Stimulated activated CD8-positive, alpha-beta memory T cell treated with anti-CD3 and anti-CD28 coated beads, Interleukin-4, amount 100 ng/mL, for 4 hours (primary cell): ENCODE data around the gene CLEC10A.
"Not testable (repeated sequence)": the region's sequence is repeated elsewhere in the genome, so short reads cannot be mapped to it uniquely, and the experiment has no call there.

Source experiments
- DNase-seq, 2 donors: peaks; one replicate each; pipeline ENCODE4 v3.0.0-alpha.2; 2020; ENCODE audit warnings: low read depth in 2 of 2, low spot score in 1 of 2

CLEC10A gene

DNA sequence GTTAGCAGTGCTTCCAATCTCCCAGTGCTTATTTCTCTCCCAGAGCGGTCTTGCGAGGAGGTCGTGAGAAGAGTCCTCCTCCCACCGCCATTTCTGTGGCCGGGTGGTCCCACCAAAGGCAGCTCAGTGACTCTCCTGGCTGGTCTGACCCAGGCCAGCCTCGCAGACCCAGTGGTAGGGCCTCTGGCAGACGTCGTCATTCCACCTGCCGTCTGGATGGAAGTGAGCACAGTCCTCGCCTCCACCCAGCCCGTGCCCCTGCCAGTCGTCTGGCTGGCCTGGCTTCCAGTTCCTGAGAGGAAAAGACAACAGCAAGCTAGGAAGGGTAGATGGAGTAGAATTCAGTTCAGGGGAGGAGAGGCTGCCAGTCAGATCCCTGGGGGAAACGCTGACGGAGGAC is 5.1 kb downstream of the CLEC10A start:
- no peak for DNase-seq

DNA sequence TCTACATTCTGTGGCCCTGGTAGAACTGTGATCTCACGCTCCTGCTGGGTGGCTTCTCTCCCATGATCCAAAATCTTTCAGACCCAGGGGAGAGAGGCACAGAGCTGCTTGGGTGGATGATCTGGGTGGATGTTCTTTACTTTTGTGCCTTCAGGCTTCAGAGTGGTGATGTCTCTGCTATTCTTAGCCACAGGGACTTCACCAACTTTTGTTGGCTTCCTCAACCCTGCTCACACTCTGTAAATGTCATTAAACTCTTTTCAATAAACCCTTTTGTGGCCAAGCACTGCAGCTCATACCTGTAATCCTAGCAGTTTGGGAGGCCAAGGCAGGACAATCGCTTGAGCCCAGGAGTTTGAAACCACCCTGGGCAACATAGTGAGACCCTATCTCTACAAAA is 7.6 kb downstream of the CLEC10A start:
- no peak for DNase-seq

- DNase-seq = no peak
Measured at GRCh38 chr17:7070712-7071111, 9.3 kb downstream of the CLEC10A start.

- DNase-seq = no peak
Measured at GRCh38 chr17:7068268-7068667, 11.8 kb downstream of the CLEC10A start.

DNA sequence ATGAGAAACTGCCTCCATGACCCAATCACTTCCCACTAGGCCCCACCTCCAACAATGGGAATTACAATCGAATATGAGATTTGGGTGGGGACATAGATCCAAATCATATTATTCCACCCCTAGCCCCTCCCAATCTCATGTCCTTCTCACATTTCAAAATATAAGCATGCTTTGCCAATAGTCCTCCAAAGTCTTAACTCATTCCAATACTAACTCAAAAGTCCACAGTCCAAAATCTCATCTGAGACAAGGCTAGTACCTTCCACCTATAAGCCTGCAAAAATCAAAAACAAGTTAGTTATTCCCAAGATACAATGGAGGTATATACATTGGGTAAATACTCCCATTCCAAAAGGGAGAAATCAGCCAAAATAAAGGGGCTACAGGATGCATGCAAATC is 12.9 kb downstream of the CLEC10A start:
- DNase-seq = no peak

- DNase-seq = no peak
Measured at GRCh38 chr17:7064261-7064660, 15.8 kb downstream of the CLEC10A start.

- no peak for DNase-seq
Measured at GRCh38 chr17:7063518-7064094, 16.4 kb downstream of the CLEC10A start.

GRCh38 chr17:7060165-7060891 is 19.7 kb downstream of the CLEC10A start:
- DNase-seq = no peak

DNA sequence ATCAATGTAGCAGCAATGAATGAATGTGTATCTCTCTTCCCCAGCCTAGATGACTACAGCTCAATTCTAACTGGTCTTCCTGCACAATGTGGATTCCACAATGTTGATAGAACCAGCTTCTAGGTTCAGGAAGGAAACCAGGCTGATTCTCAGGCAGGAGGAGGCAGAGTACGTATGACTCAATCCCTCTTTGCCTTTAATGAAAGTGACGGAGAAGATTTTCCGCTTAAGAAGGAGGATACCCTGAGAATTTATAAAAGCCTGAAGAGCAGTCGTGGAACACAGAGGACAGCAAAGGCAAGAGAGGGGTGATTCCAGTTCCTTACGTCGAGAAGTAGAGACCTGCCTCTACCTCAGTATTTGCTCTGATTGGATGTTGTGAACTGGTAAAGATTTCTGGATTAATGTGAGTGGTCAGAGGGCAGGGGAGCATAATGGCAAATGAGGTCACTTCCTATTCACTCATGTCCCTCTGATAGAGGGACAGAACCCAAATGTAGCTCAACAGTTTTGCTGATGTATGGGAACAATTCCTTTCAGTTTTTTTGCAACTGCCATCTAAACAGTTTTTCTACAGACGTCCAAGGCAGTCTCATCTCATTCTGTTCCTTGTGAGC is 21.1 kb downstream of the CLEC10A start:
- DNase-seq = no peak

DNA sequence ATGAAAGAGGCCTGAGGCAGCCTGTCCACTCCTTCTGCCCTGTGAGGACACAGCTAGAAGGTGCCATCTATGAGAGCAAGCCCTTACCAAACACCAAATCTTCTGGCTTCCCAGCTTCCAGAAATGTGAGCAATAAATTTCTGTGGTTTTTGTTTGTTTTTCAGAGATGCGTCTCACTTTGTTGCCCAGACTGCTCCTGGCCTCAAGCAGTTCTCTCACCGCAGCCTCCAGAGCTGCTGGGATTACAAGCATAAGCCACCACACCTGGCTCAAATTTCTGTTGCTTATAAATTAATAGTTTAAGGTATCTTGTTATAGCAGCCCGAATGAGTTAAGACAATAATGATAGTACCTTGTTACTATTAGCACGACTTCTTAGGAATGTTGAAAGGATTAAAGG is 23.7 kb downstream of the CLEC10A start:
- no peak for DNase-seq

- not testable (repeated sequence) for DNase-seq
Measured at GRCh38 chr17:7050583-7050982, 29.5 kb downstream of the CLEC10A start.

GRCh38 chr17:7048968-7049367 is 31.1 kb downstream of the CLEC10A start:
- no peak for DNase-seq

- DNase-seq = no peak
Measured at GRCh38 chr17:7047566-7047965, 32.5 kb downstream of the CLEC10A start.

- not testable (repeated sequence) for DNase-seq
Measured at GRCh38 chr17:7046725-7047397, 33.2 kb downstream of the CLEC10A start.

DNA sequence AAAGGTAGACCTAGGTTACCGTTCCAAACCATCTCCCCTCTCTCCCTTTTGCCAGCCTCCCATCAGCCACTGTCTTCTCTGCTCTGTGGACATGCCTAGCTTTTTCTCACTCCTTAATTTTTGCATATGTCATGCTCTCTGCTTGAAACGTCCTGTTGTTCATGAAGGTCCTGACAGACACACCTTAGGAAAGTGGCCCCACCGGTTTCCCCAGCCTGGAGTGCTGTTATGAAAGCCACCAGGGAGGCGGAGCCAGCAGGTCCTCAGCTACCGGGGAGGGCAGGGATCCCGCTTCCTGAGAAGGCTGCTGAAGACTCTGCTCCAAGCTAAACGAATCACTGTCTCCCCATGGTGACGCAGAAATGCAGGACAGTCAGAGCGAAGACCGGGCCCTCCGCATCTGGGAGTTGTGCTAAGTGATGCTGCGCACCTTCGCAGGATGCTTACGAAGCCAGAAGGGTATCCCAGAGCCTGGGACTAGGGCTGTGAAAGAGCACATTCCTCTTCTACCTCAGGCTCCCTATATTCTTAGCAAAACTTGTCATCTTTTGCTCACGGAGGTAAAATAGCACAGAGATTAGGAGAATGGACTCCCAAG is 33.8 kb downstream of the CLEC10A start:
- no peak for DNase-seq

DNA sequence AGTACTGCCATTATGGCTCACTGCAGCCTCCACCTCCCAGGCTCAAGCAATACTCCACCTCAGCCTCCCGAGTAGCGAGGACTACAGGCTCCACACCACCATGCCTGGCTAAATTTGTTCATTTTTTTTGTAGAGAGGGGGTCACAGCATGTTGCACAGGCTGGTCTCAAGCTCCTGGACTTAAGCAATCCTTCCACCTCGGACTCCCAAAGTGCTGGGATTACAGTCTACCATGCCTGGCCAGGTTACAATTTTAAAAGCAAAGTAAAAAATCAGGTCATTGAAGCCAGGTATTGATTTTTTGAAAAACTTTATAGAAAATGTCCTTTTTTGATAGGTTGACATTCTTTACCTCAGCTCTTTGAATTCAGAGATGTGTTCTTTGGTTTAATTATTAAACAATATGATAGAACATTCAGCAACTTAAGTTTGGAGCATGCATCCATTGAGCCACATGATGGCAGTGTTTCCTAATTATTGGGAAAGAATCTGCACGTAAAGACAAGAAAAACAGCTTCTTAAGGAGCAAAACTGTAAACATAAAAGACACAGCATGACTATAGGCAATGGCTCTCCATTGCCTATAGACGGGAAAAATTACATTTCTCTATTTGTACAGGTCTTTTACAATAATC is 34.4 kb downstream of the CLEC10A start:
- DNase-seq = no peak

- no peak for DNase-seq
Measured at GRCh38 chr17:7043497-7044198, 36.4 kb downstream of the CLEC10A start, which contains the start of gene SLC16A11. Gene SLC16A11, minus strand, starts transcription at chr17:7044092. Its CDS starts 579 bp downstream, at chr17:7043513.

DNA sequence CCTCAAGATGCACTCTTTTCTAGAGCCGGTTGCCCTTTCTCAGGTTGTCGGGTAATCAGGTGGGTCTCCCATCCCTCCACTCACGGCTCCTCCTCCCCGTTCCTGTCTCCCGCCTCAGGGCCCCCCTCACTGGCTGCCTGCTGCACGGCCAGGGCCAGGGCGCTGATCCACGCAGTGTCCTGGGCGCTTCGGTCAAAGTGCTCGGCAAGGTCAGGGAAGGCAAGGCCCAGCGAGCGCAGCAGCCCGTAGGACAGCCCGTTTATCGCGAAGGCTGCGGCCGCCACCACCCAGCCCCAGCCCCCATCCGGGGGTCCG is 36.9 kb downstream of the CLEC10A start:
- no peak for DNase-seq

DNA sequence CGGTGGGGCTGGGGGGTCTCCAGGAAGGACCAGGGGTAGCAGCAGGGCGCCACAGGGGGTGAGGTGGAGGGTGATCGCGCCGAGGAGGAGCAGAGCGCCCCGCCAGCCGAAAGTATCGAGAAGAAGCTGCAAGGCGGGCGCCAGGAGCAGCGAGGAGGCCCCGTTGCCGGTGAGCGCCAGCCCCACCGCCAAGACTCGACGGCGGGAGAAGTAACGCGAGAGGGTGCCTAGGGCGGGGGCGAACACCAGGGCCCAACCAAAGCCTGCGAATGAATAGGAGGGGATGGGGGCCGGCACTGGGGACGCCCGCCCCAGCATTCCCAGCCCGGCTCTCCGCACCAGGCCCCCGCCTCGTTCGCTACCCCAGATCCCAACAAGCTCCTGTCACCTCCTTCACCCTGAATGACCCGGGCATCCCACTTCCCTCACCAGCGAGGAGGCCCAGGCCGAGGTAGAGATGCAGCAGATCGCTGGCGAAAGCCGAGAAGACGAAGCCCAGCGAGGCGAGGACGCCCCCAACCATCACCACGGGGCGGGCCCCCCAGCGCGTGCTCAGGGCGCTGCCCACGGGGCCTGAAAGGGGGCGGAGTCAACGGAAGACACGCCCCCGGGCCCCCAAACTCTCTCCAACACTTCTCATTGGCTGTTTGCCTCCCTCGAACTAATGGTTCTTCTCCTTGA is 37.4 kb downstream of the CLEC10A start:
- DNase-seq = no peak
